H9 (cell line): ENCODE measurements around the gene ZNF555. TPM values are rescaled to one million over a fixed set of nuclear protein-coding genes. Genes with fewer than 3 reads are reported as not detected.

Experiments
- DNase-seq: peaks from one replicate; pipeline ENCODE4 v3.0.0-alpha.2; 2017
- H2AFZ ChIP-seq: one replicate; pipeline ENCODE4 v1.6.1; 2013; ENCODE audit warnings: mild to moderate bottlenecking, low read length, control low read depth, moderate library complexity
- H2AK5ac ChIP-seq: 2 replicates; pipeline ENCODE4 v1.6.1; 2013; ENCODE audit warnings: low read length, control low read depth, mixed read lengths; ENCODE audit not compliant: insufficient read length
- H2BK120ac ChIP-seq: one replicate; pipeline ENCODE4 v1.6.1; 2013; ENCODE audit warnings: low read depth, mild to moderate bottlenecking, low read length, control low read depth, inconsistent platforms; ENCODE audit not compliant: poor library complexity, severe bottlenecking
- H2BK12ac ChIP-seq: 2 replicates; pipeline ENCODE4 v1.6.1; 2013; ENCODE audit warnings: low read length, control low read depth, mixed read lengths, low read depth; ENCODE audit not compliant: insufficient read length
- H2BK15ac ChIP-seq: 2 replicates; pipeline ENCODE4 v1.6.1; 2013; ENCODE audit warnings: low read depth, low read length, control low read depth
- H2BK20ac ChIP-seq: one replicate; pipeline ENCODE4 v1.6.1; 2013; ENCODE audit warnings: low read depth, mild to moderate bottlenecking, low read length, control low read depth, inconsistent platforms; ENCODE audit not compliant: poor library complexity, severe bottlenecking
- H2BK5ac ChIP-seq: 2 replicates; pipeline ENCODE4 v1.6.1; 2013; ENCODE audit warnings: low read length, control low read depth, mixed read lengths; ENCODE audit not compliant: insufficient read length
- H3K14ac ChIP-seq: 2 replicates; pipeline ENCODE4 v1.6.1; 2013; ENCODE audit warnings: low read length, control low read depth; ENCODE audit not compliant: insufficient read depth
- H3K18ac ChIP-seq: 2 replicates; pipeline ENCODE4 v1.6.1; 2013; ENCODE audit warnings: low read depth, mild to moderate bottlenecking, mixed read lengths, low read length, control low read depth; ENCODE audit not compliant: insufficient read length
- H3K23ac ChIP-seq: 2 replicates; pipeline ENCODE4 v1.6.1; 2013; ENCODE audit warnings: low read length, control low read depth, mixed read lengths, low read depth; ENCODE audit not compliant: insufficient read length
- H3K23me2 ChIP-seq: 2 replicates; pipeline ENCODE4 v1.6.1; 2013; ENCODE audit warnings: low read depth, mild to moderate bottlenecking, mixed read lengths, low read length, control low read depth; ENCODE audit not compliant: insufficient read length, poor library complexity, severe bottlenecking
- H3K27ac ChIP-seq: 2 replicates; pipeline ENCODE4 v1.5.1; 2013; ENCODE audit warnings: low read length, control low read depth, mixed read lengths, low read depth; ENCODE audit not compliant: insufficient read length
- H3K27me3 ChIP-seq: 2 replicates; pipeline ENCODE4 v1.6.1; 2013; ENCODE audit warnings: low read length, control low read depth, inconsistent platforms; ENCODE audit not compliant: insufficient read depth
- H3K4ac ChIP-seq: 2 replicates; pipeline ENCODE4 v1.6.1; 2013; ENCODE audit warnings: low read depth, mild to moderate bottlenecking, control low read depth, inconsistent platforms, low read length, moderate library complexity
- H3K4me1 ChIP-seq: 2 replicates; pipeline ENCODE4 v1.6.1; 2013; ENCODE audit warnings: low read length, control low read depth, inconsistent platforms; ENCODE audit not compliant: insufficient read depth
- H3K4me2 ChIP-seq: 2 replicates; pipeline ENCODE4 v1.6.1; 2013; ENCODE audit warnings: low read length, control low read depth, mixed read lengths; ENCODE audit not compliant: insufficient read length, insufficient read depth
- H3K56ac ChIP-seq: 2 replicates; pipeline ENCODE4 v1.6.1; 2013; ENCODE audit warnings: low read depth, mild to moderate bottlenecking, mixed read lengths, low read length, control low read depth; ENCODE audit not compliant: insufficient read length
- H3K79me1 ChIP-seq: 2 replicates; pipeline ENCODE4 v1.6.1; 2013; ENCODE audit warnings: low read depth, mild to moderate bottlenecking, moderate library complexity, low read length, control low read depth, inconsistent platforms; ENCODE audit not compliant: insufficient read depth, poor library complexity, severe bottlenecking
- H3K79me2 ChIP-seq: 2 replicates; pipeline ENCODE4 v1.6.1; 2013; ENCODE audit warnings: low read length, control low read depth, inconsistent platforms; ENCODE audit not compliant: insufficient read depth
- H3K9ac ChIP-seq: 2 replicates; pipeline ENCODE4 v1.6.1; 2013; ENCODE audit warnings: low read length, control low read depth, mixed read lengths; ENCODE audit not compliant: insufficient read length; ENCODE audit errors: extremely low read depth
- H3K9me3 ChIP-seq: one replicate; pipeline ENCODE4 v1.6.1; 2013; ENCODE audit warnings: low read depth, low read length, inconsistent platforms; ENCODE audit not compliant: control insufficient read depth
- H3T11ph ChIP-seq: one replicate; pipeline ENCODE4 v1.6.1; 2013; ENCODE audit warnings: mild to moderate bottlenecking, low read length, control low read depth, inconsistent platforms
- H4K20me1 ChIP-seq: one replicate; pipeline ENCODE4 v1.6.1; 2013; ENCODE audit not compliant: control insufficient read depth, insufficient read length, insufficient read depth
- H4K5ac ChIP-seq: 2 replicates; pipeline ENCODE4 v1.6.1; 2013; ENCODE audit warnings: low read depth, mild to moderate bottlenecking, mixed read lengths, low read length, control low read depth; ENCODE audit not compliant: insufficient read length
- H4K8ac ChIP-seq: replicated peaks from 2 replicates; pipeline ENCODE4 v1.6.1; 2013; ENCODE audit warnings: low read length, control low read depth, mixed read lengths, low read depth; ENCODE audit not compliant: insufficient read length
- H4K91ac ChIP-seq: 2 replicates; pipeline ENCODE4 v1.6.1; 2013; ENCODE audit warnings: low read depth, mild to moderate bottlenecking, moderate library complexity, mixed read lengths, low read length, control low read depth; ENCODE audit not compliant: insufficient read length
- H3K27ac Mint-ChIP-seq, 3 experiments: 2 replicates in 2 of 3; 3 replicates in 1 of 3; pipeline ENCODE4 v1.8.0; 2020 to 2021; ENCODE audit warnings: mixed read lengths in 3 of 3, mild to moderate bottlenecking in 1 of 3, moderate library complexity in 1 of 3
- H3K27me3 Mint-ChIP-seq: 2 replicates; pipeline ENCODE4 v1.8.0; 2021; ENCODE audit warnings: low read depth, mild to moderate bottlenecking, moderate library complexity, mixed read lengths
- H3K36me3 Mint-ChIP-seq, 3 experiments: 2 replicates in 2 of 3; 3 replicates in 1 of 3; pipeline ENCODE4 v1.8.0; 2020 to 2021; ENCODE audit warnings: low read depth in 3 of 3, mixed read lengths in 3 of 3; ENCODE audit not compliant: insufficient read depth in 1 of 3
- H3K4me1 Mint-ChIP-seq, 2 experiments: 2 replicates each; pipeline ENCODE4 v1.8.0; 2020; ENCODE audit warnings: mixed read lengths in 2 of 2
- H3K4me3 Mint-ChIP-seq, 2 experiments: 2 replicates in 1 of 2; 3 replicates in 1 of 2; pipeline ENCODE4 v1.8.0; 2020 to 2021; ENCODE audit warnings: mild to moderate bottlenecking in 2 of 2, mixed read lengths in 2 of 2, moderate library complexity in 1 of 2
- H3K9me3 Mint-ChIP-seq, 2 experiments: 2 replicates in 1 of 2; 3 replicates in 1 of 2; pipeline ENCODE4 v1.8.0; 2020; ENCODE audit warnings: mild to moderate bottlenecking in 2 of 2, mixed read lengths in 2 of 2, moderate library complexity in 1 of 2
- CTCF ChIP-seq: fragments of 200-600 bp; sonication (generic); conservative IDR thresholded peaks from 3 replicates; pipeline ENCODE4 v1.8.0; 2021; ENCODE audit warnings: antibody characterized with exemption, mild to moderate bottlenecking
- WGBS: extraction: QIAGEN DNeasy Blood & Tissue Kit; methylation state at CpG from one replicate; pipeline ENCODE4 v1.1.7; 2013; ENCODE audit warnings: missing lambda C conversion rate, low lambda C conversion rate, mixed read lengths; ENCODE audit not compliant: insufficient read length; ENCODE audit errors: extremely low coverage; 5-methylcytosine and 5-hydroxymethylcytosine counted together
- total RNA-seq: library from RNA; stranded (reverse); gene quantifications from 2 replicates; pipeline ENCODE4 v1.2.1, GENCODE V29; 2021

ZNF555 gene
- total RNA-seq, 1 experiment from 2014 or later = 7.8 TPM

GRCh38 chr19:2810141-2811091 is 30.9 kb upstream of the ZNF555 start:
- Histone ChIP-seq H3K9me3 (no peaks in the 10 kb centered on the region), H3T11ph (no peak overlapping the region), H2BK12ac (no peak overlapping the region), H4K20me1 (no peaks in the 10 kb centered on the region), H3K79me1 (no peaks in the 10 kb centered on the region), H3K23me2 (no peaks in the 10 kb centered on the region), H3K56ac (no peak overlapping the region), H2BK5ac (no peak overlapping the region), H3K14ac (no peak overlapping the region; the same call in 1 of the 2 replicates), H2AFZ (no peak overlapping the region), H3K23ac (no peak overlapping the region), H2BK120ac (no peak overlapping the region), H2AK5ac (no peak overlapping the region), H2BK15ac (no peak overlapping the region), H2BK20ac (no peak overlapping the region), H3K4me1 (no peaks in the 10 kb centered on the region), H4K8ac (no peak overlapping the region), H3K4ac (no peak overlapping the region), H4K5ac (no peak overlapping the region), H4K91ac (no peak overlapping the region), H3K4me2 (no peak overlapping the region), H3K27me3 (no peaks in the 10 kb centered on the region), H3K27ac (no peak overlapping the region), H3K9ac (no peak overlapping the region), H3K18ac (no peak overlapping the region), H3K79me2 (no peaks in the 10 kb centered on the region)
- no peak for DNase-seq
- no peak for TF ChIP-seq CTCF
- Mint-ChIP-seq H3K27me3 (no peaks in the 10 kb centered on the region; the same call in 1 of the 2 replicates), H3K36me3 (peaks cover 19 to 54% (median 38%) of the 10 kb centered on the region in 3 experiments), H3K4me3 (no peak overlapping the region), H3K27ac (no peak overlapping the region), H3K4me1 (no peaks in the 10 kb centered on the region), H3K9me3 (no peaks in the 10 kb centered on the region)
- WGBS = no CpG with 5 or more reads among the region's 58 CpGs
